Embryonic facial prominence (tissue), 1 donor: ENCODE data around the gene ZNF618.

Experiments used
- DNase-seq: peaks from one replicate; pipeline ENCODE4 v3.0.0-alpha.2; 2016; ENCODE audit errors: extremely low spot score

ZNF618 gene

DNA sequence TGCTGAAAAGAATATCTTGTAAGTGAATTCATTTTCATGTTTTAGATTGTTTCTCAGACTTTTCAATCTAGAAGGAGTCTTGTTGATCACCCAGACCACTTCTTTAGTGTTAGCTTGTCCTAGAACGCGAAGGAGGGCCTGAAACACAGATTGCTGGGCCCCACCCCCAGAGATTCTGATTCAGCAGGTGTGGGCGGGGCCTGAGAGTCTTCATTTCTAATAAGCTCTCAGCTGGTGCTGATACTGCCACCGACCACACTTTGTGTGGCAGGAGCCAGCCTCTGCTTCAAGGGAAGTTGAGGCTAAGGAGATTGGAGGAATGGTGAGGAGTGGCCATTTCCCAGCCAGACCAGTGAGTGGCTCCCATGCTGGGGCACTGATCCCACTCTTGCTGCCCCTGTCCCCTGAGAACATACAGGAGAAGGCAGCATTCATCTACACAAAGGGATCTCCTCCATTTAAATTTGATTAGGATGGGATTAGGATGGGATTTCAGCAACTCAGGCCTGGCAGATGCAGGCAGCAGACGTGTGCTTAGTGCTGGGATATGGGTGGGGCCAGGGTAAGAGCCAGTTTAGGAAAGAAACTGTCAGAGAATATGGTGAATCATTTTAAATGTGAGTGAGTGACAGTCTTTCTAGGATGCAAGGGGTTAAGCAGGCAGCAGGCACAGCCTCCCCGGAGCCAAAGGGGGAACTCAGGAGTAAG is 35.9 kb downstream of the ZNF618 start:
- no peak for DNase-seq

DNA sequence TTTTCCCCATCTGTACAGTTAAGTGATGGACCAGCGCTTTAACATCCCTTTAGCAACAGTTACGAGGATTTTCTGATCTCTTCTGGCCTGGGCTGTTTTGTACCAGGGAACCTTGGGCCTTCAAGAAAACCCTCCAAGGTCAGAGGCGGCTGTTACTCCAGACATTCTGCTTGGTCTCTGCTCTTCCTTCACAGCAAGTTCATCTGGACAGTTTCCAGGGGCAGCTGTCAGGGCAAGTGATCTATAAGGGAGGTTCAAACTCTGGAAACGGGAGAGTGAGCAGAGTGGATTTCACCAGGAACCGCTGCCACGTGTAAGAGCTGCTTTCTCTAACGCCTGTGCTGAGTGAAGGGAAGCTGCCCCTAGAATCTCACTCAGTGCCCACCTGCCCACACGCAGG is 36.7 kb downstream of the ZNF618 start:
- no peak for DNase-seq

DNA sequence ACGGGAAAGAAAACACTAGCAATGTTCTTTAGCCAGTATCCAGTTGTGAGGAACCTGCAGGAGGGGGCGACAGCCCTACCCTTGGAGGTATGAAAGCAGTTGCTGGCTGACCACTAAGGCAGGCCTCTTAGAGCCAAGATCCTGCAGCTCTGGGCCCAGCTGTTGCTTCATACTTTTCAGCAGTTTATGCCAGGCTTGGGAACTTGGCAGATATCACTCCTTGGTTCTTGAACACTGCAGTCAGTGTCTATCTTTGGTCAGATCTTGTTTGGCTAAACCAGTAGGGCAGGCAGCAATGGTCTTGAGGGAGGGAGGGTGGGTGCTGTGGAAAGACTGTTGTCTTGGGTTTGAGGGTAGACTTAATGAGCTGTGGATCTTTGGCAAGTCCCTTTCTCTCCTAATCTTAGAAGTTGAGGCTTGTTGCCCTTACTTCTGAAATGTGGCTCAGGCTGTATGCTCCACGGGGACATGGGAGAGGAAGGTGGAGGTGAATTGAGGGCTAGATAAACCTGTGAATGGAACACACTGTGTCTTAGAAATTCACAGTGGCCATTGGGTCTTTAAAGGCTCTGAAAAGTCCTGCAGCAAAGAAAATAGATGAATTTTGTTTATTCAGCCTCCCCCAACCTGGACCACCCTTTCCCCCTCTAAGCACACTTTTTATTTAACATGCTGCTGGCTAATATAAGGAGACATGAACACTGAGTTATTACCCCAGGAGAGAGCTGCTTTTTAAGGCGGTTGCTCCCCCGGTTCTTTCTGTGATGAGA is 37.5 kb downstream of the ZNF618 start:
- DNase-seq = no peak

DNA sequence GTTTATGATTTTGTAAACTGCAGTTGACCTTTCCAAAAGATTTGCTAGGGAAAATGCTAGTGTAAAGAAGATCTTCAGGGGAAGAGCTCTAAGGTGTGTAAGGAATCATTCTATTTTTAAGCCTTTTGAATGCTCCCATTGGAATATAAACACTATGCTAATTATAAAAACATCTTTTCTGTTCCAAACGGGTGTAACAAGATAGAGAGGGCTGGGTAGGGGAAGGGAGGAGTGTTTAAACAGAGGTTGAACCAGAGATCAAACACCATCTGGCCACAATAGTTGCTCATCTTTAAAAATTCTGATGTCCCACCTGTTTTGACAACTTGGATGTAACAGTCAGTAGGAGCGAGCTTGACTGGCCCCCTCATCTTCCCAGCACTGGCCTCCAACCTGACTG is 38.4 kb downstream of the ZNF618 start:
- no peak for DNase-seq

DNA sequence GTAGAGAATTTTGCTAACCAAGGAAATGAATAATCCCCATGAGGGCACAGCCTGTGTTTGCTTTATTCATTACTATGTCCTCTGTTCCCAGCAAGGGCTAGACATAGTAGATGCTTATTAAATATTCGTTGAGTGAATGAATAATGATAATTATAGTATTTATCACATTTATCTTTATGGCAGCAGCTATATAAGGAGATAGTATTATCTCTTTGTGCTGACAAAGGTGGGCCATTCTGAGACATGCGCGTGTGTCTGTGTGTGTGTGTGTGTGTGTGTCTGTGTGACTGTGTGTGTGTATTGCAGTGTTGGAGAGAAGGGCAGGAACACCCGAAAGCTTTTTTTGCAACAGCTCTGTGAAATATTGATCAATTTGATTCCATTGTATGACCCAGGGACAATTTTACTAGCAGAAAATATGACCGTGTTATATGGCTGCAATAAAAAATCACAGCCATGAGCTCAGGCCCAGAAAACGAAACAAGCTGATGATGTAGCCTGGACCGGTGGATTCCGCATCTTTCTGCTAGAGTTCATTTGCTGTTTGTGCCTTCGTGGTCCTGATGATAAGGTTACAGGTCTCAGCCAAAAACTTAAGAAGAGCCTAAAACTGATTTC is 39.8 kb downstream of the ZNF618 start:
- DNase-seq = no peak

DNA sequence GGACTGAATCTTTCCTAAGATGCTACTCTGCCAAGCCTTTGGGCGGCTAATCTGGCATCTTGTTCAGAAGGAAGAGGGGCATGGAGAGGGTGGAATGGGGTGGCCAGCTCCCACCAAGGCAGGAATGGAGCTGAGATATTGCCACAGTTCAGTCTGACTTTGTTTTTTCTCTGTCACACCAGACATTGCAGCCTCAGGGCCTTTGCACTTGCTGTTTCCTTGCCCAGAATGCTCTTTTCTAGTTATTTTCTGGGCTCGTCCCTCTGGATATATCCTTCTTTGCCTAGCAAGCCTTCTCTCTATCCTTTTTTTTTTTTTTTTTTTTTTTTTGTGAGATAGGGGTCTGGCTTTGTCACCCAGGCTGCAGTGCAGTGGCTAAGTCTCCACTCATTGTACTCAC is 40.8 kb downstream of the ZNF618 start:
- DNase-seq = no peak

DNA sequence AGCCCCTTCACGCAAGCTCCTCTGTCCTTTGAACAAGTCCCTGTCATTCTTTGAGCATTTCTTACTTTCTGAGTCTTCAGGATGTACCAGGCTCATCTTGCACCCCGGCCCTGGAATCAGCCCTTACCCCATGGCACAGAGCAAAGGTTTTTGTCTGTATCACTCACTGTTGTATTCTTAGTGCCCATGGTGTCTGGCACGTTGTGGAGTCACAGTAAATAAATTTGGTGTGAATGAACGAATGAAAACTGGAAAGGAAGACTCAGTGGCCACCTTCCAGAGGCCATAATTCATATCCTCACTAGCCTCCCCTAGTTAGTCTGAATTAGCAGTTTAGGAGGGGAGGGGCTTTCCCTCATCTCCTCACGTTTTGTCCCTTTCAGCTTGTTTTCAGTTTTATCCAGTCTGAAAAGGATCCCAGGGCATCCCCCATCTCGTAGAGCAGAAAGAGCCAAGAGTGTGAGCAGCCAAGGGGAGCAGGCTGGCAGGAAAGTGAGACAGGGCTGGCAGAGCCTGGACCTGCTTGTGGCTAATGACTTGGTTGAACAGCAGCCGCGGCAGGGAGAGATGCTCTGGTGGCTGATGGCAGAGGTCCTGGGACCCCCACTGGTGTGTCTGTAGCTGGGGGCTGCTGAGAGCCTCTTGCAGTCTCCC is 42.7 kb downstream of the ZNF618 start:
- DNase-seq = no peak

DNA sequence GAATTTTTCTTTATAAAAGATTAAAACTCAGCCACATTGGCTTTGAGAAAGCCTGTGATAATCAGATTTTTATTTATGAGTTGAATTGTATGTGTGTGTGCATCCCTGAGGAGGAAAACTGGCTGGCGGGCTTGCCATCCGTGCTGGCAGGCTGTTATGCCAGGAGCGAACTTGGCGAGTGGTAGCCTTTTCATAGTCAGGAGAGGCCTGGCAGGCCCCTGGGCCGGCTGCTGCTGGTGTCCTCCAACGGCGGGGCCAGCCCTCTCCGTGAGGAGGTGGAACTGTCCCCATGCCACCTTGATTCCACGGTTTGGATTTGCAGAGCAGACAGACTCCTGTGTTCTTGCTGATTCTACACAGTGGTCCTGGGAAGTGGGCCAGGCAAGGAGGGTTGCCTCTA is 43.3 kb downstream of the ZNF618 start:
- no peak for DNase-seq

DNA sequence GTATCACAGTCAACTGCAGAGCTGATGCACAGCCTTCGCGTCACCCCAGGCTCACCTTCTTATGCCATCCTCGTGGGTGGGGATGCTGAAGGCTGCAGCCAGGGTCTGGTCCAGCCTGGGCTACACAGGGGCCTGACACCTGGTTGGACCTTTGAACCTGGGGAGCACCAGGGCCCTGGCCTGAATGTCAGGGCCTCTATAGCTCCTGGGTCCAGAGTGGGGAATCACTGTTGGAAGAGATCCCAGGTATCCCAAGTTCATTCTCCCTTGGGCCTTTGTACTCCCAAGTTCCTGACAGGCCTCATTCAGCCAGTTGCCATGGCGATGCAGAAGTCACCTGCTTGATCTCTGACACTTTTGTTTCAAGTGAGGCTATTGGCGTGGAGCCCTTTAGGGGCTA is 43.8 kb downstream of the ZNF618 start:
- no peak for DNase-seq

DNA sequence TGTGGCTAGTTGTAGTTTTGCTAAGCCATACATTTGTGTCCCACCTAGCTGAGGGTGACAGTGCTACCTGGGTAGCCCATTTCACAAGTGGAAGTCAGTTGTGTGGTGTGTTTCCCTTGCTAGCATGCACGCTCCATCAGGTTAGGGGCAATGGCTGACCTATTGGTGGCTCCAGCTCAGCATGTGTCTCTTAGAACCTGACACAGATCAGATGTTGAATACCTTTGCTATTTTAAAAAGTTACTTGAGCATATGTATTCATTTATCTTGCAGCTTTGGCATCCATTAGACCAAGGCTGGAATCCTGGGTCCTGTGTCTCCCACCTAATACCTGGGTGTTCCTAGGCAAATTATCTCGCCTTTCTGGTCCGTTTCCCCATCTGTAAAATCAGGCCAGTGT is 44.8 kb downstream of the ZNF618 start:
- DNase-seq = no peak

DNA sequence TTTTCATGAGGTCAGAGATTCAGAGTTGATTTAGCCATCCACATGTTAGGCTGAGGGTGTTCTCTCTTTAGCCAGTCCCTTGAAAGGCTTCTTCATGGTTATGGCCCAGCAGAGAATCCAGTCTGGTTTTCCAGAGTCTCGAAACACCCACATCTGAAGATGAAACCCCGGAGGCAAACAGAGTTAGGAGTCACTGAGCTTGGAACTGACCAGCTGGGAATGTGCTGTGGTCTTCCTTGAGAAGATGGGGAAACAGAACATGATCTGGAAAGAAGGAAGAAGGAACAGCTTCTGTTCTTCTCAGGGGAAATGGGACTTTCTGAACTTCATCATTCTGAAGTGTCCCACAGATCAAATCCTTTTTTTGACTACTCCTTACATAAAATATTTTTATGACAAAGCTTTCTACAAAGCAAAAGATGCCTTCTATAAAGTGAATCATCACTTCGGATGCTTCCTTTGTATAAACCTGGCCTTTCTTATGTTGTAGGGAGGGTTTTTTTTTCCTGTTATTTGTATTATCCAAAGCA is 45.4 kb downstream of the ZNF618 start:
- no peak for DNase-seq

DNA sequence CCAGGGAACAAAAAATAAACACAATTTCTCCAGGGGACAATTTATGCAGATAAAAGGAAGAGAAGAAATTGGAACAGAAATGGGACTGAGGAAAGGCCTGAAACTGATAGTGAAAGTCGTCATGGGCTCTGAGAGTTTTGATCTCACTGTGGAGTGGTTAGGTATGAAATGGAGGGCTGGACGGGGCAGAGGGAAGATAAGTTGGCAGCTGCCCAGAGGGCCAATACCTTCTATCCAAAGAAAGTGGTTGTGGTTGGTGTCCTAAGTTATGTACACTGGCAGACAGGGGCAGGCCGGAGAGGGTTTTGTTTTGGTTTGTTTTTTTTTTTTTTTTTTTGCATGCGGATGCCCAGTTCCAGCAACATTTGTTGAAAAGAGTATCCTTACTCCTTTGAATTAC is 46.1 kb downstream of the ZNF618 start:
- no peak for DNase-seq

DNA sequence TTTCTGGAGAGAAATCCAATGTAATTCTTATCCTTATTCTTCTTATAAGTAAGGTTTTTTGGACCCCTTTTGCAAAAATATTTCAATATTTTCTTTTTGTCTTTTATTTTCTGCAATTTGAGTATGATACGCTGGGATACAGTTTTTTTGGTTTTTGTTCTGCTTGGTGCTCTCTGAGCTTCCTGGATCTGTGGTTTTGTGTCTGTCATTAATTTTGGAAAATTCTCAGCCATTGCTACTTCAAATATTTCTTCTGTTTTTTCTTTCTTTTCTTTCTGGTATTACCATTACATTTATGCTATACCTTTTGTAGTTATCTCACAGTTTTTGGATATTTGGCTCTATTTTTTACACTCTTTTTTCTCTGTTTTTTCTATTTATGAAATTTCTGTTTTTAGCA is 50.1 kb downstream of the ZNF618 start:
- DNase-seq = no peak

DNA sequence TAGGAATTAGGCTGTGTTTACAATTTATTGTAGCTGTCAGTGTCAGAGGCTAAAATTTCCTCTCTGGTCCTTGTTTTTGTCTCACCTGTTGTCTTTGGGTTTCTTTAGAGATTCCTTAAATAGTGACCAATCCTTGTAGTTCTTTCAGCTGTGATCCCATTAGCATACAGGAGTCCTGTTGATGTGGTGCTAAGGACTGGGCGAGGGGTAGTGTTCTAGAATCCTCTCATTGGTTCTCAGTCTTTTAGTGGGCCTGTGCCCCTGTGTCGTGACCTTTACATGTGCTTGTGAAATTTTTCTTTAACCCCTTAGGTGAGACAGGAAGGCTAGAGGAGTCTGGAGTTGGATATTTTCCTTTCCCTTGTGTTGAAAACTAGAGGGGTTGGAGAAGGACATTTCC is 51.2 kb downstream of the ZNF618 start:
- no peak for DNase-seq

DNA sequence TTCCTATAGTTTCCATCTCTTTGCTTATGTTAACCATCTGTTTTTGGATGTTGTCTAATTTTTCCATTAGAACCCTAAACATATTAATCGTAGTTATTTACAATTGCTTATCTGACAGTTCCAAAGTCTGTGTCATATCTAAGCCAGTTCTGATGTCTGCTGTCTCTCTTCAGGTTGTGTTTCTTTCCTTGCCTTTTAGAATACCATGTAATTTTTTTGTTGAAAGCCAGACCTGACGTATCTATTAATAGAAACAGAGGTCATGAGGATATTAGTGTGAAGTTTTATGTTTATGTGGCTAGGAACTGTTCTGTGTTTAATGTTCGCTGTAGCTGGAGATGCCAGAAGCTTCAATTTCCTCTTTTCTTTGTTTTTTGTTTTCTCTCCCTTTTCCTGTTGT is 52.2 kb downstream of the ZNF618 start:
- no peak for DNase-seq

DNA sequence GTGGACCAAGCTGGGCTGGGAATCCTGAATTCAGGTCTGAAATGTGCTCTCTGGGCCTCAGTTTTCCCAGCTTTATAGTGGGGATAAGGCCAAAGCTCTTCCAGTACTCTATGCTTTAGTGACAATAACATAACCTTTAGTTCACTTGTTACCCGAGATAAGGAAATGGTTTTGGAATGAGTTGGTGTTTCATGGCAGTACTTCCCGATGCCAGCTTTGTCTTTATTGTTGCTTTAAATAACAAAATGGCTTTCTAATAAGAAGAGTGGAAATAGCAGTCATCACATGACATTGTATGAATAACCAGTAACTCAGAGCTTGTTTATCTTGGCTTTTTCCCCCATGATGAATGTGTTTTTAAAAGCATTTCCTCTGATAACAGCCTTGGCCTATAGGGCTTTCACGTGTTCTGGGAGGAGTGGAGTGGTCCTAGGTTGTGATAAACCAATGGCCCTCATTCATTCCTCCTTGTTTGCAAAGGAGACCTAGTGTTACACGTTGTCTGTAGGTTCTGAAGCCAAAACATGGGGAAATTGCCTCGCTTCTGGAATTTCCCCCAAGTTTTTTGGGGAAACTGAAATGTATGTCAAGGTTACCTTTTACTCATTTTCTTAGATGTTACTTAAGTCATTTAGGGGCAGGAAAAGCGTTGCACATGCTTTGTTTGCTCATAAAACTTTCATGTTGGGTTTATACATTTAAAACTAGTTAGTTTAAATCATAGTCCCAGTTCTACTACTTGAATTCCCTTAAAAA is 53.7 kb downstream of the ZNF618 start:
- no peak for DNase-seq

DNA sequence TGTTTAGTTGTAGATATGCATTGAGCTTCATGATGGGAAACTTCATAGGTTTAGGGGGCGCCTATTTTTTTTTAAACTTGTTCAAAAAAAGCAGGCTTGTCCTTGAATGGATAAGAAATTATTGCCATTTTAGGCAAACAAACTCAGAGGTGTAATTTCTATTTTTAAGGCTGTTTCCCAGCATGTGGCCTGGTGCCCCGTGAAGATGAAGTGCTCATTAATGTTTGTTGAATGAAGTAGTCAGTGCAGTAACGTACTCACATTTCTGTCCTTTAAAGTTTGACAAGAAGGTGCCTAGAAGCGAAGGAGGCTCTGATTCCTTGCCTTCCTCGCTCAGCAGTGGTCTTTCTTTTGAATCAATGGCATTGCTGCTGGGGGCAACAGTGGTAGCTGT is 54.3 kb downstream of the ZNF618 start:
- no peak for DNase-seq

DNA sequence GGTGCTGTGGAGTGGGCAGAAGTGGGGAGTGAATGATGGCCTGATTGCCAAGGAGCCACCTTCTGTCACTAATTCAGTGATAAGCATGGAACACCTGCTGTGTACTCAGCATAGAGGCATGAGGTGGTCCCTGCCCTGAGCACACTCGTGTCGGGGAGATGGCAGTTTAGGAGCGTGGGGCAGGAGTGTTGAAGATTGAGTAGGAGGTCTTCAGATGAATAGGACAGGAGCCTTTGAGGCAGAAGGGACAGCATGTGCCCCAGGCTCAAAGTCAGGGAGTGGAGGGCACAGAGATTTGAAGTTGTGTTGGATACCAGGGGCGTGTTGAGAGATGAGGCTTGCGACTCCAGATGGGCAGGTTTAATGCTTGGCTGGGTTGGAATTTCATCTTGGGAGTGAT is 55.0 kb downstream of the ZNF618 start:
- DNase-seq = no peak

DNA sequence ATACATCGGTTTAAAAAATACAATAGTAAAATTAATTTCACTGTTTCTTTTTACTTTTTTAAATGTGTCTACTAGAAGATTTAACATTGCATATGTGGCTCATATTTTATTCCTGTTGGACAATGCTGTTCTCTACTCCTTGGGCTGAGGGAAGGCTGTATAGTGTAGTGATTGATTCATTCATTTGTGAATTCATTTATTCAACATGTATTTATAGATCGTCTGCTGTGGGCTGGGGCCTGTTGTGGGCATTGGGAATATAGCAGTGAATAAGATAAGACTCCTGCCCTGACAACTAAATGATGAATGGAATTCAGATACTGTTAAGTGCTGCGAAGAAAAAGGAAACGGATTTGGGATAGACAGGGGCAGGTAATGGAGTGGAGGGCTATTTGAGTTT is 55.7 kb downstream of the ZNF618 start:
- no peak for DNase-seq

DNA sequence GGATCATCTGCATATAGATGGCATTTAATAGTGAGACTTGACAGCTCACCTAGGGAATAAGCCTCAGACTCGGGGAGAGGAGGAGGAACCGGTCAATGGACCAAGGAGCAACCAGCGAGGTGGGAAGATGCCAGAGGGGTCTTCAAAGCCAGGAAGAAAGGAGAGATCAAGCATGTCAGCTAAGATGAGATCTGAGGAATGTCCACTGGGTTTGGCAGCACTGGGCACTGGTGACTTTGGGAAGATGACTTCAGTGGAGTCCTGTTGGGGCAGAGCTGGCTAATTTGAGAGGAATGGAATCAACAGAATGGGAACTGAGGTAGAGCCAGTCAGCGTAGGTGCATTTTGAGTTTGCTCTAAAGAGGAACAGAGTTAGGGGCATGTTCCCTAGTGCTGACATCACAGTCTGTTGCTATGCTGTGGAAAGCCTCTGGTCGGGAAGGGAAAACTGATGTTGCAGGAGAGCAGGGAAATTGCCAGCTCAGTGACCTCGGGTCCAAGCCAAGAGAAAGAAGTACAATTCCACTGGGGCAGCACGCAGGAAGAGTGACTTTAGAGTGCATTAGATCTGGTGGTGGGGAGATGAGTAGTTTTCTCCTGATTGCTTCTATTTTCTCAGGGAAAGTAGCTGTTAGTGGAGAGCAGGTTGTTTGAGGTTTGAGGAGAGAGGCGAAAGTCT is 56.9 kb downstream of the ZNF618 start:
- DNase-seq = no peak

DNA sequence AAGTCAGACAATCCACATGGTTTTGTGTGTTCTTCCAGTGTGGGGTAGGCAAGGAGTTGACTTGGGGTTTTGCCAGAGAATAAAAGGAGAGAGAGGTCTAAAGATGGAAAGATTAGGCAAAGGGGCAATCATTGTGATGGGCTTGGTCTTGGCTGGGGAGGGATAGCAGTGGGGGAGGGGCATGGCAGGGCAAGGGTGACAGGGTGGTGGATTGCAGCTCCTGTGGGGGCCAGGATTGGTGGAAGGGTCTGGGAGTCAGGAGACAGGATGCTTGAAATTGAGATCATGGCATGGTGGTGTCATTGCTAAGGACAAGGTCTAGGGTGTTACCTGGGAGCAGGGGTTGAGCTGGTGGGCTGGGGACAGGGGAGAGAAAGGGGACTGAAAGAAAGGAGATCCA is 57.6 kb downstream of the ZNF618 start:
- no peak for DNase-seq
